Spleen (tissue), 7 donors: ENCODE measurements around the gene ABCG4.

Experiments
- POLR2A ChIP-seq, 3 donors: fragments of 450-650 bp; IDR thresholded peaks; one replicate each; pipeline ENCODE4 v1.5.1; 2017; ENCODE audit warnings: antibody characterized with exemption in 3 of 3, mild to moderate bottlenecking in 1 of 3
- TF ChIP-seq, protein P1 (sequence below), 11 experiments: fragments of 200-600 bp in 7 of 11; fragments of 450-650 bp in 4 of 11; sonication (generic) in 4 of 11; IDR thresholded peaks in 8 of 11; conservative IDR thresholded peaks in 3 of 11; 1 replicate in 7 of 11; 2 replicates in 4 of 11; pipeline versions ENCODE4 v1.4.0 to v1.8.0; 2016 to 2021; ENCODE audit warnings: antibody characterized with exemption in 11 of 11, inconsistent platforms in 4 of 11, mild to moderate bottlenecking in 1 of 11
- donor health status: DM: no; HTN: no; CAD: no; lungs with moderate emphysema.
- donor health status: DM: no; HTN: no; CAD: no.
- donor health status: DM: no; HTN: no; CAD: no.

DNA sequence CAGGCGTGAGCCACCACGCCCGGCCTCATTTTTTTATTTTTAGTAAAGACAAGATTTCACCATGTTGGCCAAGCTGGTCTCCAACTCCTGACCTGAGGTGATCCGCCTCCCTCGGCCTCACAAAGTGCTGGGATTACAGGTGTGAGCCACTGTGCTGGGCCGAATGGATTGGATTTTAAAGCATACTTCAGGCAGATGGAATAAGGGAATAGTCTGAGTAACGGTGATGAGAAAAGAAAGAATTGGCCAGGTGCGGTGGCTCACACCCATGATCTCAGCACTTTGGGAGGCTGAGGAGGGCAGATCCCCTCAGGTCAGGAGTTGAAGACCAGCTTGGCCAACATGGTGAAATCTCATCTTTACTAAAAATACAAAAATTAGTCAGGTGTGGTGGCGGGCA, 55.2 kb downstream of the ABCG4 start:
- TF ChIP-seq, protein P1, sequence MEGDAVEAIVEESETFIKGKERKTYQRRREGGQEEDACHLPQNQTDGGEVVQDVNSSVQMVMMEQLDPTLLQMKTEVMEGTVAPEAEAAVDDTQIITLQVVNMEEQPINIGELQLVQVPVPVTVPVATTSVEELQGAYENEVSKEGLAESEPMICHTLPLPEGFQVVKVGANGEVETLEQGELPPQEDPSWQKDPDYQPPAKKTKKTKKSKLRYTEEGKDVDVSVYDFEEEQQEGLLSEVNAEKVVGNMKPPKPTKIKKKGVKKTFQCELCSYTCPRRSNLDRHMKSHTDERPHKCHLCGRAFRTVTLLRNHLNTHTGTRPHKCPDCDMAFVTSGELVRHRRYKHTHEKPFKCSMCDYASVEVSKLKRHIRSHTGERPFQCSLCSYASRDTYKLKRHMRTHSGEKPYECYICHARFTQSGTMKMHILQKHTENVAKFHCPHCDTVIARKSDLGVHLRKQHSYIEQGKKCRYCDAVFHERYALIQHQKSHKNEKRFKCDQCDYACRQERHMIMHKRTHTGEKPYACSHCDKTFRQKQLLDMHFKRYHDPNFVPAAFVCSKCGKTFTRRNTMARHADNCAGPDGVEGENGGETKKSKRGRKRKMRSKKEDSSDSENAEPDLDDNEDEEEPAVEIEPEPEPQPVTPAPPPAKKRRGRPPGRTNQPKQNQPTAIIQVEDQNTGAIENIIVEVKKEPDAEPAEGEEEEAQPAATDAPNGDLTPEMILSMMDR (IDR thresholded peaks at IDR 0.05 in 8 of 11, conservative IDR thresholded peaks at IDR 0.05 in 3 of 11) = no peak
- no peak for TF ChIP-seq POLR2A (IDR thresholded peaks at IDR 0.05)
